Adrenal gland (tissue), 19 donors: ENCODE data around the gene NUP210L. TPM values are rescaled to one million over a fixed set of nuclear protein-coding genes. Genes with fewer than 3 reads are reported as not detected.
A peak's percentile ranks its signal among the peaks of the same experiment; 100 is the strongest.

Source experiments
- DNase-seq, 7 donors: peaks; one replicate each; pipeline ENCODE4 v3.0.0-alpha.2; 2019 to 2020
- H3K27ac ChIP-seq, 5 donors: fragments of 200-600 bp; sonication (generic) in 4 of 5; 1 replicate in 3 of 5; 2 replicates in 2 of 5; pipeline versions ENCODE4 v1.5.1 to v1.8.0; 2016 to 2020; ENCODE audit warnings: mild to moderate bottlenecking in 1 of 5
- H3K27me3 ChIP-seq: fragments of 200-600 bp; 2 replicates; pipeline ENCODE4 v1.8.0; 2021
- H3K36me3 ChIP-seq, 2 donors: fragments of 200-600 bp; replicated peaks in 1 of 2; 1 replicate in 1 of 2; 2 replicates in 1 of 2; pipeline versions ENCODE4 v1.5.1 to v1.8.0; 2018 to 2022
- H3K4me1 ChIP-seq, 2 donors: fragments of 200-600 bp; replicated peaks in 1 of 2; 1 replicate in 1 of 2; 2 replicates in 1 of 2; pipeline versions ENCODE4 v1.5.1 to v1.8.0; 2018 to 2021
- H3K4me3 ChIP-seq, 4 donors: fragments of 200-600 bp; sonication (generic) in 3 of 4; one replicate each; pipeline ENCODE4 v1.5.1; 2016 to 2018
- H3K9me3 ChIP-seq, 3 donors: fragments of 200-600 bp; sonication (generic) in 1 of 3; replicated peaks in 1 of 3; 1 replicate in 2 of 3; 2 replicates in 1 of 3; pipeline versions ENCODE4 v1.5.1 to v1.8.0; 2016 to 2021
- POLR2A ChIP-seq, 2 donors: fragments of 450-650 bp; IDR thresholded peaks; one replicate each; pipeline ENCODE4 v1.6.1; 2017; ENCODE audit warnings: antibody characterized with exemption in 2 of 2, mild to moderate bottlenecking in 2 of 2, moderate library complexity in 1 of 2
- WGBS, 4 donors: extraction: QIAGEN DNeasy Blood & Tissue Kit in 2 of 4; methylation state at CpG; one replicate each; pipeline versions ENCODE4 v1.1.5 to v1.1.7; 2013 to 2017; 5-methylcytosine and 5-hydroxymethylcytosine counted together
- intact Hi-C, 2 donors: fragments of 100-400 bp; cut with DNase I; formaldehyde crosslinking; loops; one replicate each; pipeline versions ENCODE4 v1.14.1 to v1.15.0; 2022 to 2023
- long read RNA-seq, 10 donors: library from polyadenylated mRNA in 3 of 10; unstranded in 2 of 10; stranded (forward) in 1 of 10; transcript quantifications; one replicate each; pipeline ENCODE4 v2.0.0 and lab custom pipeline, GENCODE V29; 2021 to 2026
- polyA plus RNA-seq, 3 donors: library from polyadenylated mRNA; stranded (reverse); fragments of 200-250 nt in 2 of 3; fragments of 350-450 nt in 1 of 3; fragmentation: Illumina TruSeq in 1 of 3; extraction: RNeasy Lipid Tissue Mini Kit (QIAGEN cat#74804) in 1 of 3; gene quantifications; one replicate each; pipeline ENCODE4 v1.2.3, GENCODE V29; 2013 to 2014
- total RNA-seq, 9 donors: library from RNA; depleted of rRNA in 4 of 9; stranded (reverse); fragments of >200 nt in 4 of 9; fragments of 120-200 nt in 1 of 9; fragmentation: NEBNext Ultra II Directional in 1 of 9; extraction: Animal tissue kit (Norgen Biotek cat#: 25700) in 1 of 9; gene quantifications; one replicate each; pipeline versions ENCODE4 v1.1.0 to v1.2.4, GENCODE V29; 2013 to 2023
- TF ChIP-seq, protein P1 (sequence below), 6 experiments: fragments of 450-650 bp in 4 of 6; fragments of 200-600 bp in 2 of 6; sonication (generic) in 1 of 6; IDR thresholded peaks; 1 replicate in 5 of 6; 2 replicates in 1 of 6; pipeline versions ENCODE4 v1.5.1 to v1.8.0; 2016 to 2021; ENCODE audit warnings: antibody characterized with exemption in 6 of 6, mild to moderate bottlenecking in 2 of 6, moderate library complexity in 1 of 6
- donor health status: healthy with polysubstance abuse.
- donor health status: Bipolar disorder and iron deficiency.
- donor health status: DM: yes; HTN: yes; CAD: no.
- donor health status: DM: no; HTN: no; CAD: no.
- donor health status: DM: no; HTN: no; CAD: no.
- donor health status: DM: yes; HTN: yes; CAD: no.

Gene NUP210L
- total RNA-seq (under 1 TPM in 4 of 9 donors, not detected in 5; 0.04 to 0.07 (median 0.06) TPM), polyA plus RNA-seq (under 1 TPM in 1 of 3 donors, not detected in 2; 0.03 TPM)
- long read RNA-seq, donor 1, result 0 reads
- long read RNA-seq, donor 2, result 0 reads
- long read RNA-seq, donor 3, partial matches to known transcripts, result 114 of 202 reads
- long read RNA-seq, donor 3, other reads (novel, unspliced or antisense), result 88 of 202 reads
- long read RNA-seq, donor 4, result 0 reads
- long read RNA-seq, donor 5, result 0 reads
- long read RNA-seq, donor 6, result 0 reads
- long read RNA-seq, donor 7, result 0 reads
- long read RNA-seq, donor 8, result 0 reads
- long read RNA-seq, donor 9, result 0 reads
- long read RNA-seq, donor 10, result 0 reads

DNA sequence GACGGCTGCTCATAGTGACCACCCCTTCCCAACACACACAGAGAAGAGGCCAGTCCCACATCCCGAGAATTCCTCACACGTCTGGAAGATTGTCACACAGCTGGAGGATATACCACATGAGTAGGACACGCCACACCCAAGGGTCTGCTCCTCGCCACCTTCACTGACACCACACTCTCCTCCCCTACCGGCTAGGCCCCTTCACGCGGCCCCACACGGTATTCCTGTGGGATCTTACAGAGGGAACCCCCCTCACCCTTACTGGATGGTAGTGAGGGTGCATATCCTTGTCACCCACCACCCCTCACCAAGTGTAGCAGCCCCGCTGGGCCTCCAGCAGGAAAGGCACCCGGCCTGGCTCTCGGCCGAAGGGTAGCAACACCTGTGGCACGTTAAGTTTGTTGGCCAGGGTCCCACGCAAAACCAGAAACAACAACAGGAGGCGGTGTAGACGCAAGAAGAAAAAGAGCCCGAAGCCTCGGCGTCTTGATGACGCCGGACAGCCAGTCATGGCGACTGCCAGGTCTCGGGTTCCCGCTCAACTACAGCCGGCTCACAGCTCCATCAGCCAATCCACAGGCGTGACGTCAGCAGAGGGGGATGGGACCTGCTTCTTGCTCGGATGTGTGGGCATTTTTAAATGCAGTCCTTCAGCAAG, at the start of gene NUP210L:
Gene NUP210L, minus strand, starts transcription at position 540 of the 658 bp plus-strand sequence.
- Histone ChIP-seq H3K36me3 (peaks cover 0 to 27% of the 10 kb centered on the region in 2 donors), H3K4me3 (no peak within 1 kb of the TSS), H3K9me3 (no peaks in the 10 kb centered on the region), H3K27ac (peak within 1 kb of the TSS in 3 of 5 donors; percentile 5 to 81 (median 61)), H3K4me1 (peaks cover 17 to 35% of the 10 kb centered on the region in 2 donors), H3K27me3 (no peaks in the 10 kb centered on the region)
- DNase-seq, result peak in 3 of 7 donors; percentile 21 to 67 (median 44)
- intact Hi-C loops, result no loop called here
- no peak for TF ChIP-seq POLR2A (IDR thresholded peaks at IDR 0.05)
- TF ChIP-seq, protein P1, sequence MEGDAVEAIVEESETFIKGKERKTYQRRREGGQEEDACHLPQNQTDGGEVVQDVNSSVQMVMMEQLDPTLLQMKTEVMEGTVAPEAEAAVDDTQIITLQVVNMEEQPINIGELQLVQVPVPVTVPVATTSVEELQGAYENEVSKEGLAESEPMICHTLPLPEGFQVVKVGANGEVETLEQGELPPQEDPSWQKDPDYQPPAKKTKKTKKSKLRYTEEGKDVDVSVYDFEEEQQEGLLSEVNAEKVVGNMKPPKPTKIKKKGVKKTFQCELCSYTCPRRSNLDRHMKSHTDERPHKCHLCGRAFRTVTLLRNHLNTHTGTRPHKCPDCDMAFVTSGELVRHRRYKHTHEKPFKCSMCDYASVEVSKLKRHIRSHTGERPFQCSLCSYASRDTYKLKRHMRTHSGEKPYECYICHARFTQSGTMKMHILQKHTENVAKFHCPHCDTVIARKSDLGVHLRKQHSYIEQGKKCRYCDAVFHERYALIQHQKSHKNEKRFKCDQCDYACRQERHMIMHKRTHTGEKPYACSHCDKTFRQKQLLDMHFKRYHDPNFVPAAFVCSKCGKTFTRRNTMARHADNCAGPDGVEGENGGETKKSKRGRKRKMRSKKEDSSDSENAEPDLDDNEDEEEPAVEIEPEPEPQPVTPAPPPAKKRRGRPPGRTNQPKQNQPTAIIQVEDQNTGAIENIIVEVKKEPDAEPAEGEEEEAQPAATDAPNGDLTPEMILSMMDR (IDR thresholded peaks at IDR 0.05), result no peak
- 86 to 93% (median 87%) methylated on average over 29 of the region's 29 CpGs for WGBS, 4 donors

- no peak for DNase-seq
- H3K27ac ChIP-seq, result peak overlapping the region in 1 of 5 donors; percentile 44
- no peaks in the 10 kb centered on the region for H3K36me3 ChIP-seq
- no peaks in the 10 kb centered on the region for H3K27me3 ChIP-seq
- H3K4me3 ChIP-seq, result peak overlapping the region in 1 of 4 donors; percentile 18
- H3K9me3 ChIP-seq, result no peaks in the 10 kb centered on the region
- WGBS, 4 donors, result 85 to 94% (median 89%) methylated on average over 3 of the region's 3 CpGs
- peaks cover 0 to 7% of the 10 kb centered on the region in 2 donors for H3K4me1 ChIP-seq
- intact Hi-C loops, result loop anchor here in 1 of 2 donors (10.0 kb wide), 1 partner anchor 65 kb away; no protein-coding TSS in a partner anchor
- TF ChIP-seq, protein P1 (IDR thresholded peaks at IDR 0.05), result no peak
- no peak for TF ChIP-seq POLR2A (IDR thresholded peaks at IDR 0.05)
Observed at GRCh38 chr1:154199563-154199879, 44.6 kb upstream of the NUP210L start.

DNA sequence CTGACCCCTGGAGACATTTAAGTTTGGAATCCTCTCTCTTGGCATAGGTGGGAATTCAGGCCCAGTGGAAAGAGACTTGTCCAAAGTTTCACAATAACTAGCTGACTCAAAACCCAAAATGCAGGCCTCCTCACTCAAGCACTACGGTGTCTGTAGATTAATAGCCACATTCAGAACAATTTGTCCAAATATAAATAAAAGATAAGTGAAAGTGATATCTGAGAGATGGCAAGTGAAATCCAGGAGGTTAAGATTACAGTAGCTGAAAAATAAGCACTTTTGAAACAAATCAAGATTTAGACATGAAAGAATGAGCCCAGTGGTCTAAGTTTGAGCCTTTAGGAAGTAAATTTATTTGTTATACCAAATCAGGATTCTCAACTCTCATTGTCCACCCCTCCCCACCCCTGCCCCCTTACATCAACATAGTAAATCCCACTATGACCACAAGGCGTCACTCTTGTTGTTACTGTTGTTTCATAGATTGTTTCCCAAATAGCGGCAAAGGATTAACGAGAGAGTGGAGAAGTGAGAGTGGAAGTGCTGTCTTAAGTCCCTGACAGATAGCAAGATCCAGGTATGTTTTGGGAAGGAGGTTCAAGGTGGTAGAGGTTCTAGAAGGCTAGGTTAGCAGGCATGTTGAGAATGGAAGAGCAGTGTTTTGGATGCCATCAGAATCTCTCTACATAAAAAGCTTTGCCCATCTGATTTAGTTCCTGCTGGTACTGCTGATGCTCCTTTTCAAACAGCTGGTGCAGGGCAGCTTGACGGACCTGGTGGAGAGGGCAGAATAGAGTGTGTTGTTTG, 44.1 kb upstream of the NUP210L start:
- intact Hi-C loops, result loop anchor here in 1 of 2 donors (10.0 kb wide), 1 partner anchor 66 kb away; no protein-coding TSS in a partner anchor
- peaks cover 0 to 7% of the 10 kb centered on the region in 2 donors for H3K4me1 ChIP-seq
- no peaks in the 10 kb centered on the region for H3K27me3 ChIP-seq
- DNase-seq, result peak in 6 of 7 donors; percentile 49 to 73 (median 61)
- H3K9me3 ChIP-seq, result no peaks in the 10 kb centered on the region
- no peaks in the 10 kb centered on the region for H3K36me3 ChIP-seq
- H3K4me3 ChIP-seq, result peak overlapping the region in 1 of 4 donors; percentile 18
- TF ChIP-seq POLR2A (IDR thresholded peaks at IDR 0.05), result no peak
- TF ChIP-seq, protein P1 (IDR thresholded peaks at IDR 0.05), result peak; percentile 28 to 69 (median 56)
- H3K27ac ChIP-seq, result peak overlapping the region in 1 of 5 donors; percentile 44
- 2 to 5% (median 4%) methylated on average over 5 of the region's 5 CpGs for WGBS, 4 donors
